ENCODE measurements around the gene NCK2. TPM values are rescaled to one million over a fixed set of nuclear protein-coding genes. Genes with fewer than 3 reads are reported as not detected.

NCK2 gene
- polyA plus RNA-seq, 1 donor, result 90.5 TPM

DNA sequence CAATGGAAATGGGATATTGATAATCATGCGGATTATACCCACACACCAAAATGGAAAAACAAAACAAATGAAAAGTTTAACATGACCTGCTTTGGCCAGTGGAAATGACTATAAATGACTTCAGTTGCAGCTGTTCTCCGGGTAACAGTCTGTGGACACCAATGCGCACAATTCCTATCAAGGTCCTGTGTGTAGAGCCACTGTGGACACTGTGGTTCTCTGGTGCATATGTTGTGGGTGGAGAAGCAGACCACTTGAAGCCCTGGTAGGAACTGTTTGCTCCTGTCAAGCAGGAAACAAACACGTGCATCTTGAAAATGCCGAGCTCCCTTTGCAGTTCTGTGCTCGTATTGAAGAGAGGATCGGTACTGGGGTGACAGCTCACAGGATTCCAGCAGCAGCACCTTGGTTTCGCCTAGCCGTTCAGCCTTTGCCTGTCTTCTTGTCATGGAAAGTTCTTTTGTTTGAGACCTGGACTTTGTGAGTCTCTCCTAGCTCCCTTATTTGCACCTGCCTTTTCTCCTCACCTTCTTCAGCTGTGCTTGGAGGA, 32.9 kb downstream of the NCK2 start:
- DNase-seq, result no peak

DNA sequence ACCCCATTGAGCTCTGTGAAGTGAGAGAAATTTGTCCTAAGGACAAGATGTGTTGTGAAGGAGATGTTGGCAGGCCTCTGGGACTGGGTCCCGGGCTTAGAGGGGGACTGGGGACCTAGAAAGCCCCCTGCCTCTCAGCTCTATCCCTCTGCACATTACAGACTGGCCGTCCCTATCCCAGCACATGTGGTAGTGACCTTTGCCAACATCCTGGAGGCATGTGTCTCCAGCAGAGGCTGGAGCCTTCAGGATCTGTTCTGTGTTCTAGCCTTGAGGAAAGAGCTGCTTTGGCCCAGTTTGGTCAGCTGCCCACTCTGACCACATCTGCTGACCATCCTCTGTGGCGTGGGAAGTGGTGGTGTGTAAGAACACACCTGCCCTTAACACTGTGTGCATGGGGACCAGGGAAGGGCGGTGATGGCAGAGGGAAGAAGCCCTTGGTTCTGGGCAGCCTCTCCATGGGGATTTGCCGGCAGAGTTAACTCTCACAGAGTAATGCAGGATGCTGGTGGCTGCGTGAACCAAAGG, 33.4 kb downstream of the NCK2 start:
- no peak for DNase-seq

GRCh38 chr2:105779394-105779793, 34.7 kb downstream of the NCK2 start:
- DNase-seq, result no peak

DNA sequence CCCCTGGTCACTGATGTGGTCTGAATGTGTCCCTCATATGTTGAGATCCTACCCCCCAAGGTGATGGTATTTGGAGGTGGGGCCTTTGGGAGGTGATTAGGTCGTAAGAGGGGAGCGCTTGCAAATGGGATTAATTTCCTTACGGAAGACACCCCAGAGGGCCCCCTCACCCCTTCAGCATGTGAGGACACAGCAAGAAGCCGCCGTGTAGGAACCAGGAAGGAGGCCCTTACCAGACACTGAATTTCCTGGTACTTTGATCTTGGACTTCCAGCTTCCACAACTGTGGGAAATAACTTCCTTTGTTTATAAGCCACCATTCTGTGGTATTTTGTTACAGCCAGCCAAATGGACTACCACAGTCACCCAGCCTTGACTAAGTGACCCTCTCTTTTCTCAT, 35.9 kb downstream of the NCK2 start:
- no peak for DNase-seq

DNA sequence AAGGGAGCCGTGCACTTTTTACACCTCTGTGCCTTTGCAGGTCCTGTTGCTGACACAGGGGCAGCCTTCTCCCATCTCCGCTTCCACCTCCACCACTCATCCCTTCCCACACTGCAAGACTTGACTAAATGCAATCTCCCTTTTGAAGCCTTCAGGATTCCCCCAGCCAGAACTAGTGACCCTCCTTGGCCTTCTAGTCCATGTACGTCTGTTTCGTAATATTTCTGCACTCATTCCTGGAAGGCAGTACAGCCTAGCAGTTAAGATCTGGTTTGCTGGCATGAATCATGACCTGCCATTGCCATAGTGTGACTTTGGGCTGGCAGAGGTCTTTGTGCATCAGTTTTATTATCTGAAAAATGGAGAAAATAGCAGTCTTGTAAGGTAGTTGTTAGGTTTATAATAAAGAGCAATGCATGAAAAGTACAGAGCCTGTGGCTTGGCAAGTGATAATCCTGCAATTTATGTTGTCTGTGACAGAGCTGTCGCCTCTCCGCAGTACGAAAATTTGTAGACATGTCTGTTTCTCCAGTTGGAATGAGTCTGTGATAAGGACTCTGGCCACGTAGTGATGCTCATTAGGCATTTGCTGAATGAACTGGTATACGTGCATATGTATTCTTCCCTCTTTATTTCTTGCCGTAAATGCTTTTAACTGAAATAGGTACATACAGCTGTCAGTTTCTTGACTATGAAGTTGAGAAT, 36.7 kb downstream of the NCK2 start:
- no peak for DNase-seq

DNA sequence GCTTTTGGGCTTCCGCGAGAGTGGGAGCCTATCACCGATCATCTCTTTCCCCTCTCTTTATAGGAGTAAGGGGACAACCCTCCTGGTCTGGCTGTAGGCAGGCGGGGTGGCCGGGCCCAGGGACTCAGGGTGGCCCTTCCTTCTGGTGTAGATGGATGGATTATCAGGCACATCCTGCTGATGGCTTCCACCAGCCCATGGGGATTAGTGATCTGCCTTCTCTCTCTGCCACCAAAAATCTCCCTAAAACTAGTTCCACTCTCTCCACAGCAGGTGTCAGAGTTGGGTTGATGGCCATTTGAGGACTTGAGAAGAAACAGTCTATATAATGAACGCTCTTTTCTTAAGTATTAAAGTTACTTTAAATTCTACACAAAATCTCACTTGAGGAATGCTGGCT, 37.4 kb downstream of the NCK2 start:
- no peak for DNase-seq

DNA sequence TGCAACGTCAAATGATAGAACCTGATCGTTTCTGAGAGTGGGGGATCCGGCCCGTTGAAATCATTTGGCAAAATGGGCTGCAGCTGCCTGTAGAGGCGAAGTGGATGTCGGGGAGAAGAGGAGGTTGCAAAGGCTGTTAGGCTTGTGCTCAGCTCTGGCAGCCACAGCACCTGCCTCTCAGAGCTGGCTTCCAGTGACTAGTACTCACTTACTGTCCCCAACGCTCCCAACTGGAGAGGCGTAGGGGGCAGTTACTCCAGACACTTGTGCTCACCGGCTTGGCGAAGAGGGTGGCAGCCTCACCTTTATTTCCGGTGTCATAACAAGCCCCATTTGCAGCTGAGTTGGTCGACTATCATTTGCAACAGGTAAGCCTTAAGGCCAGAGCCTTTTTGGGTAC, 37.9 kb downstream of the NCK2 start:
- DNase-seq, result no peak

DNA sequence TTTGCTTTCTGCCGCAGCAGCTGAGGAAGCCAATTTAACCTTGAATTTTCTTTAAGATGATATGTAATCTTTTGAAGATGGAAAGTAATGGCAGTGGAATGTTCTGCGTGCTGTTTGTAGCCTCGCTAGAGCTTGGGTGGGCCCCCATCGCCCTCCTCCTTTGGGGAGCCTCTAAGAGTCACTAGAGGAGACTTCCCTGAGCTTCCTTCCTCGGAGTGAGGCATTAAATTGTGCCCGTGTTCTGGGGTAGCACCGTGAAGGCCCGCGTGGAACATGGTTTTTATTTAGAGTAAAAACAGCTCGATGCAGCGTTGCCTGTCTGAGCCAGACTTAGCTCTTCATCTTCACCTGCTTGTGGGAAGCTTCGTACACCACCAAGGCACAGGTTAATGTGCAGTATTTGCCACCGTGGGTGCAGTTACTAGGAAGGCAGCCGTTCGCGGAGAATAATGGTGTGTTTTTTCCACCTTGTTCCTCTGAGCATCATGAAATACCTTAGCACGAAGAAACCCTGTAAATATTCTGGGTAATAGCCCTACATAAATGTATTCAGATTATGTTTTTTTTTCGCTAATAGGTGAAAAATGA, 38.5 kb downstream of the NCK2 start:
- no peak for DNase-seq

DNA sequence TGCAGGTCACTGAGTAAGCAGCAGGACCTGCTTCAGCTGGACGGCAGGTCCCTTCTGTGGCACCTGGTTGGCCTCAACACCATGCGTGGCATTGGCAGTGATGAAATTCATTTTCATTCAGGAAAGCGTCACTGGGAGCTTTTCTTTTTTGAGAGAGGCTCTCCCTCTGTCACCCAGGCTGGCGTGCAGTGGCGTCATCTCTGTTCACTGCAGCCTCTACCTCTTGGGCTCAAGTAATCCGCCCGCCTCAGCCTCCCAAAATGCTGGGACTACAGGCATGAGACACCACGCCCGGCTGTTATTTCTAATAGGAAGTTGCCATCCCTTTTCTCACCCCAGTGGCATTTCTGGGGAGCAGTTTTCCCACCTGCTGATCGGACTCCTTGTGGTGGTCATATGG, 39.3 kb downstream of the NCK2 start:
- DNase-seq, result no peak

- DNase-seq, result no peak
Observed at GRCh38 chr2:105784589-105784988, 39.9 kb downstream of the NCK2 start.

DNA sequence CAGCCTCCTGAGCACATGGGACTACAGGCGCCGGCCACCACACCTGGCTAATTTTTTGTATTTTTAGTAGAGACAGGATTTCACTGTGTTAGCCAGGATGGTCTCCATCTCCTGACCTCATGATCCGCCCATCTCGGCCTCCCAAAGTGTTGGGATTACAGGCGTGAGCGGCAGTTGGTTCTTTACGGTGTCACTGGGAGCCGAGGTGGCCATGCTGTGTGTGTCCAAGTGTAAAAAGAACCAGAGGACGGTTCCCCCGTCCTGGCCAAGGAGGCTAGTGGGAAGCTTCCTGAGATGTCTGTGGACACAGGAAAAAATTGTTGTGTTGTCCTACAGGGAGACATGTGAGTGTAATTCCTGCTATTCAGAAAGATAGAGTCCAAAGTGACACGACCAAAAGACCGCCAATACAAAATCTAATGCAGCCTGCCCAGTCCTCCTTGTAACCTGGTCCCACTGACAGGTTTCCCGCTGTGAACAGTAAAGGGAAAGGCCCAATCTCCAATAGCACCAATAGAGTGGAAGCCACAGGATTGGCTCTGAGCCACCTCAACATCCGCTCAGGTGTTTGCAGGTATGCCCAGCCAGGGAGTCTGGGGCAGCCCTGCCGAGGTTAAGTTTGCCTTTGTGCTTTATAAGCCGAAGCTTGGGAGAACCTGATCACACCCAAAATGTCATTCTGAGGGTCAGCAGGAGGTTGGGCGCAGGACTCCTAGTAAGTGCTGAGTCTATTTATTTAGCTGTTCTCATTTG, 40.6 kb downstream of the NCK2 start:
- no peak for DNase-seq

GRCh38 chr2:105786231-105787230, 41.8 kb downstream of the NCK2 start:
- no peak for DNase-seq

GRCh38 chr2:105787376-105788318, 42.9 kb downstream of the NCK2 start:
- DNase-seq, result no peak

GRCh38 chr2:105788670-105789290, 44.1 kb downstream of the NCK2 start:
- DNase-seq, result no peak

DNA sequence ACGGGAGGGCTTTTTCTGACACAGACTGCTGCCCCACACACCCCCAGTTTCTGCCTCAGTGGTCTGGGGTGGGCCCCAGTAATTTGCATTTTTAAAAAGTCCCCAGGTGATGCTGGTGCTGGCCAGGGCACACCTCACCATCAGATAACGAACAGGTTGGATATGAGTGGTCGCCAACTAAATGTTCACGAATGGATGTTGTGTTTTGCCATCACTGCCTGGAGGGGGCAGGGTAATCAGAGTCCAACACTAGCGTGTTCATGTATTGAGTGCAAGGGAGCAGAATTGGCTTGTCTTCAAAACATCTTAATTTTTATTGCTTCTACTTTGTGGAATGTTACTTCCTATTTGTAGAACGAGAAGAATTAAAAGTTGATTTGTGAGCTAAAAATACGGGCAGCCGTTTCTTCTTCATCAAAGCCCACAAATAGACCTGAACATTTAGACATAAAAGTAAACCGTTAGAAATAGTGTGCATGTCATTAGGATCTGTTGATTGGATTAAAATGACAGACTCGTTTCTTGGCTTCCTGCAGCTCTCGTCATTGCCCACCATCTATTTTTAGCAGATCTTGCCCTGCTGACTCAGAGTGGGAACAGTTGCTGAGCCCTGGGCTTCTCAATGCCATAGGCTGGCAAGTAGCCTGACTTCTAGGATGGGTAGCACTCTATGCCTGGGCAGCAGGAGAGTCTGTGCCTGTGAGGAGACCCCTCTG, 45.2 kb downstream of the NCK2 start:
- DNase-seq, result no peak

DNA sequence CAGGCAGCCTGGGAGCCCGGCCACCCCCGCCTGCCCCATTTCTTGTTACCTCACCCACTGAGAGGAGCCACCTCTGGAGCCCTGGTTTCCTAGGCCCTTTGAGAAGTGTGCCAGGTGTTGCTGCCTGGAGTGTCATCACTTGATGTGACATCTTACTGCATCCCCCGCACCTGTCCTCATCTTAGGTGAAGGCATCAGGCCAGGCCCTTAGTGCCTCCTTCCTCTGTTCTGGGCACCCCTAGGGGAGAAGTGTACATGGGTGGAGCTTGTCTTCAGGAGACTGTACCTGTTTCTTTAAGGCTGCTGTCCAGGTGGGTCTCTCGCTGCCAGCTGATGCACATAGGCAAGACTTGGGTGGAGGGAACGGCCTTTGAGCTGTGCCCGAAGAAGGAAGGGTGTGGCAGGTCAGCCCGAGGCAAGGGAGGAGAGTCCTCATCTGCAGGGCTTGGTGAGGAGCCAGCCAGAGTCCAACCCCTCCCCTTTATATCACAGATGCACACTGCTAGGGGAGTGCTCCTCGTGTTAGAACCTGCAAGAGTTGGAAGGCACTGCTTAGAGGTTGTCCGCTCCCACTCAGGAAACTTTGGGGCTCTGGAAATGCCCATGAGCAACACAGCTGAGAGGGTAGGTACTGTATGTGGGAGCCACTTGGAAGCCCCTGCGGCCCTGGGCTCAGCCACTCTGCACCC, 45.9 kb downstream of the NCK2 start:
- DNase-seq, result no peak

DNA sequence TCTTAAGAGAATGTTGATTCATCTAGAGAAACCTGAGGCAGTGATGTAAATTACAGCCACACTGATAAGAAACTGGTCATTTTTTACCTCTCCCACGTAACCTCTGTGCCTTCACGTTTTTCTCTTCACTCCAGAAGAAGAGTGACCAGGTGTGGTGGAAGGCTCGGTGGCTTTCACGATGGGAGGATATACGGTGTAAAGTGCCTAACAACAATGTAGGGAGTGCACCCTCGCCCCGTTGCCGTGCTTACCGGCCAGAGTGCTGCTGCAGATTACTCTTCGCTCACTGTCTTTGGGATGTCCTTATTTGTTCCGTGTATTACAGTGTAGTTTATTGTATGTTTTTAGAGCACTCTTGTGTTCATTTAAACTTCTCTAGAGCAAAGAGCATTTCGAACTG, 46.5 kb downstream of the NCK2 start:
- no peak for DNase-seq

DNA sequence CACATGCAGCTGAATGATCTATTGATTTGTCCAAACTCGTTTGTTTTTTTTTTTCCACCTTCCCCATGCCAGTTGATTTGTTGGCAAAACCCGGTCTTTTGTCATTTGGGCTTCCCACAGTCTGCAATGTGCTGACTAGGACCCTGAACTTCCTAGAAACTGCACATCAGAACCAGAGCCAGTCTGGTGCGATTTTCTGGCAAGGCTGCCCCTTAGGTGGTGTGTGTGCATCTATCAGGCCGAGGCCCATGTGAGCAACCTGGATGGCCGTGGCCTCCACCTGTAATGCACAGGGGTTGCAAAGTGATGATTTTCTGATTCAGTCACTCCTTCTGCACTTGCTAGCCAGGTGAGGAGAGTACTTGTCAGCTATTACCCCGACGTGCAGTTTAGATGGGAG, 47.8 kb downstream of the NCK2 start:
- DNase-seq, result no peak

All from hindlimb muscle (tissue), 1 donor.